ENCODE results near the gene C6orf89. TPM values are rescaled to one million over a fixed set of nuclear protein-coding genes. Genes with fewer than 3 reads are reported as not detected.
A peak's percentile ranks its signal among the peaks of the same experiment; 100 is the strongest.

Gene C6orf89
- total and polyA plus RNA-seq, 2 of the 13 experiments (the other 11 are each of a cell fraction or from before 2014, with no cell fraction given) = 22.1 to 32.2 TPM

DNA sequence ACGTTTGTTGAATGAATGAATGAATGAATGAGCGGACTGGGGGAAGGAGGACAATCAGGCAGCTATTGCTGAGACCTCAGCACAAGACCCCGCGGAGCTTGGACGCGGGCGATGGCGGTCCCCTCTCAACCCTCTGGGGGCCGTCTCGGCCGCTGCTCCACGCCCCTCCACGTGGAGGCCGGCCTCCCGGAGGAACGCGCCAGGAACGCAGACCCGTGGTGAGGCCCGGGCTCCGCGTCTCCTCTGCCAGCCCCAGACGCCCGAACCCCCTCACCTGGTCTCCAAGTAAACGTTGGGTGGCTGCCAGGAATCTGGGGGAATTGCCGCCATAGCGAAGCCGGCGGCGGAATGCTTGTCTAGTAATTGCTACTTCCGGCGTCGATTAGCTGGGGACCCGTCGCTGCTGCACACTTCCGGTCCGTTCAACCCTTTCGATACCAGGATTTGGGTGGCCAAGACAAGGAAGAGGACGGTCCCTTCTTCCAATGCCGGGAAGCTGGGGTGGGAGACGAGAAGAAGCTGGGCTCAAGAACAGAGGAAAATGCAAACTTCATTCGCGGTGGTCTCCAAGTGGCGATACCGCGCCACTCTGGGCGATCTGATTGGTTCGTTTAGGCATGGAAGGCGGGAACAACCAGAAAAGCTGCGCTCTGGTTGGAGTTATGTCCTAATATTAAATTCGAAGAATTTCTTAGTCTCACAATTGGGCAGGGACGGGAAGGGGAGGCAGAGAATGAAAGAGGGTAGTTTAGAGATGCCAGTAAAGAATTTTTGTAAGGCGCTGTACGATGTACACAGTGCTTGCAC is 11.1 kb upstream of the C6orf89 start, which contains the start of gene PPIL1 (continued):
- TF ChIP-seq ZNF350 (CRISPR knock-in tag; IDR thresholded peaks at IDR 0.05; ENCODE audit: borderline replicate concordance, low read depth) = peak; percentile 98; the same call in 1 of the 2 replicates
- peak; percentile 98 for TF ChIP-seq ZNF883 (CRISPR knock-in tag; IDR thresholded peaks at IDR 0.05; ENCODE audit: not compliant biosample characterization)
- no peak for TF ChIP-seq CSRNP2 (CRISPR knock-in tag; conservative IDR thresholded peaks at IDR 0.05; ENCODE audit: low read depth)
- TF ChIP-seq KDM6A (CRISPR knock-in tag; IDR thresholded peaks at IDR 0.05; ENCODE audit: low read depth) = 0 out of 2 replicates have a peak, but pooled peaks have one; percentile 28
- no peak for TF ChIP-seq KAT2B (IDR thresholded peaks at IDR 0.05; ENCODE audit: borderline replicate concordance, low read depth, low read length)
- no peak for TF ChIP-seq ZSCAN30 (CRISPR knock-in tag; IDR thresholded peaks at IDR 0.05)
- peak; percentile 51; the same call in 1 of the 2 replicates for TF ChIP-seq JUN (CRISPR knock-in tag; IDR thresholded peaks at IDR 0.05)
- no peak for TF ChIP-seq ZNF607 (CRISPR knock-in tag; IDR thresholded peaks at IDR 0.05; ENCODE audit: borderline replicate concordance)
- no peak for TF ChIP-seq NPAS2 (CRISPR knock-in tag; IDR thresholded peaks at IDR 0.05; ENCODE audit: borderline replicate concordance)
- TF ChIP-seq TBX2 (CRISPR knock-in tag; IDR thresholded peaks at IDR 0.05; ENCODE audit: borderline replicate concordance) = peak; percentile 91
- TF ChIP-seq, protein P1, sequence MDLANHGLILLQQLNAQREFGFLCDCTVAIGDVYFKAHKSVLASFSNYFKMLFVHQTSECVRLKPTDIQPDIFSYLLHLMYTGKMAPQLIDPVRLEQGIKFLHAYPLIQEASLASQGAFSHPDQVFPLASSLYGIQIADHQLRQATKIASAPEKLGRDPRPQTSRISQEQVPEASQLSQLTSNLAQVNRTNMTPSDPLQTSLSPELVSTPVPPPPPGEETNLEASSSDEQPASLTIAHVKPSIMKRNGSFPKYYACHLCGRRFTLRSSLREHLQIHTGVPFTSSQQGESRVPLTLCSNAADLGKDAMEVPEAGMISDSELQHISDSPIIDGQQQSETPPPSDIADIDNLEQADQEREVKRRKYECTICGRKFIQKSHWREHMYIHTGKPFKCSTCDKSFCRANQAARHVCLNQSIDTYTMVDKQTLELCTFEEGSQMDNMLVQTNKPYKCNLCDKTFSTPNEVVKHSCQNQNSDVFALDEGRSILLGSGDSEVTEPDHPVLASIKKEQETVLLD (CRISPR knock-in tag; IDR thresholded peaks at IDR 0.05; ENCODE audit: low read depth) = no peak
- no peak for TF ChIP-seq ZNF354B (CRISPR knock-in tag; IDR thresholded peaks at IDR 0.05)
- no peak for TF ChIP-seq PRMT3 (CRISPR knock-in tag; IDR thresholded peaks at IDR 0.05; ENCODE audit: borderline replicate concordance, low read depth)
- 0 out of 2 replicates have a peak, but pooled peaks have one; percentile 47 for TF ChIP-seq TRAFD1 (CRISPR knock-in tag; IDR thresholded peaks at IDR 0.05; ENCODE audit: borderline replicate concordance)
- no peak; the same call in 1 of the 2 replicates for TF ChIP-seq NR2F2 (IDR thresholded peaks at IDR 0.05; ENCODE audit: borderline replicate concordance, low read depth)
- peak; percentile 61; the same call in 1 of the 2 replicates for TF ChIP-seq SNAPC5 (CRISPR knock-in tag; IDR thresholded peaks at IDR 0.05; ENCODE audit: borderline replicate concordance)
- TF ChIP-seq ZNF850 (CRISPR knock-in tag; conservative IDR thresholded peaks at IDR 0.05) = no peak
- TF ChIP-seq ZNF430 (CRISPR knock-in tag; IDR thresholded peaks at IDR 0.05) = peak; percentile 94; the same call in 1 of the 2 replicates
- TF ChIP-seq KDM5B (CRISPR knock-in tag; IDR thresholded peaks at IDR 0.05; ENCODE audit: borderline replicate concordance) = peak; percentile 97

All from HepG2 (cell line).